PC-9 (cell line): ENCODE measurements around the gene CETN3. TPM values are rescaled to one million over a fixed set of nuclear protein-coding genes. Genes with fewer than 3 reads are reported as not detected.
"Not testable (repeated sequence)": the region's sequence is repeated elsewhere in the genome, so short reads cannot be mapped to it uniquely, and the experiment has no call there.

Experiments
- BruUV-seq: library from RNA; stranded (reverse); fragments of 400-500 nt; replicated peaks from 2 replicates; lab custom pipeline; 2021; lab: Mats Ljungman, UMichigan
- CTCF ChIA-PET: fragments of 300-600 bp; sonication (Branson Sonifier 250); formaldehyde crosslinking; loops from one replicate; lab custom pipeline; 2022; ENCODE audit warnings: antibody characterized with exemption; lab: Charles Lee
- POLR2A ChIA-PET: fragments of 300-600 bp; sonication (Branson Sonifier 250); formaldehyde crosslinking; loops from one replicate; lab custom pipeline; 2022; ENCODE audit warnings: antibody characterized with exemption; ENCODE audit not compliant: unreplicated experiment; lab: Charles Lee
- DNase-seq, 2 experiments: peaks; one replicate each; pipeline versions ENCODE4 v3.0.0 to v3.0.0-alpha.2; 2015 to 2022; ENCODE audit warnings: mixed read lengths in 1 of 2
- H2AFZ ChIP-seq: fragments of 200-600 bp; sonication (generic); 2 replicates; pipeline ENCODE4 v1.8.1; 2017; ENCODE audit warnings: antibody characterized with exemption
- H3F3A ChIP-seq: fragments of 200-600 bp; sonication (generic); 2 replicates; pipeline ENCODE4 v1.8.1; 2017; ENCODE audit warnings: antibody characterized with exemption, mild to moderate bottlenecking, low read depth; ENCODE audit not compliant: insufficient read depth
- H3K27ac ChIP-seq: fragments of 200-600 bp; sonication (generic); 2 replicates; pipeline ENCODE4 v1.6.1; 2016; ENCODE audit warnings: mixed run types
- H3K27me3 ChIP-seq: fragments of 200-600 bp; sonication (generic); 2 replicates; pipeline ENCODE4 v1.6.1; 2016; ENCODE audit warnings: low read depth, mixed run types; ENCODE audit not compliant: insufficient read depth
- H3K36me3 ChIP-seq: fragments of 200-600 bp; sonication (generic); 2 replicates; pipeline ENCODE4 v1.6.1; 2016; ENCODE audit warnings: low read depth, mixed run types
- H3K4me1 ChIP-seq: fragments of 200-600 bp; sonication (generic); replicated peaks from 2 replicates; pipeline ENCODE4 v1.6.1; 2016; ENCODE audit warnings: mixed run types; ENCODE audit not compliant: insufficient read depth
- H3K4me2 ChIP-seq: fragments of 200-600 bp; sonication (generic); 2 replicates; pipeline ENCODE4 v1.6.1; 2017; ENCODE audit warnings: mixed run types
- H3K4me3 ChIP-seq: fragments of 200-600 bp; sonication (generic); 2 replicates; pipeline ENCODE4 v1.6.1; 2016; ENCODE audit warnings: mixed run types
- H3K79me2 ChIP-seq: fragments of 200-600 bp; sonication (generic); 2 replicates; pipeline ENCODE4 v1.6.1; 2017; ENCODE audit warnings: low read depth, mixed run types
- H3K9me2 ChIP-seq: fragments of 200-600 bp; sonication (generic); 2 replicates; pipeline ENCODE4 v1.8.1; 2017; ENCODE audit warnings: mild to moderate bottlenecking; ENCODE audit not compliant: insufficient read depth
- H3K9me3 ChIP-seq: fragments of 200-600 bp; sonication (generic); 2 replicates; pipeline ENCODE4 v1.8.1; 2016; ENCODE audit warnings: low read depth; ENCODE audit not compliant: insufficient read depth
- H4K20me1 ChIP-seq: fragments of 200-600 bp; sonication (generic); 2 replicates; pipeline ENCODE4 v1.8.1; 2017; ENCODE audit not compliant: insufficient read depth
- CTCF ChIP-seq: fragments of 200-600 bp; sonication (generic); conservative IDR thresholded peaks from 2 replicates; pipeline ENCODE4 v1.6.1; 2017; ENCODE audit warnings: mixed run types, antibody characterized with exemption, mild to moderate bottlenecking, moderate library complexity
- EZH2 ChIP-seq: fragments of 200-600 bp; sonication (generic); IDR thresholded peaks from 2 replicates; pipeline ENCODE4 v1.8.0; 2017; ENCODE audit warnings: antibody characterized with exemption, low read depth
- intact Hi-C: fragments of 100-400 bp; cut with micrococcal nuclease; formaldehyde crosslinking; loops from one replicate; pipeline ENCODE4 v1.10.0; 2022; ENCODE audit not compliant: unreplicated experiment
- total RNA-seq: library from RNA; stranded (reverse); gene quantifications from 2 replicates; pipeline ENCODE4 v1.2.3, GENCODE V29; 2021

CETN3 gene
- total RNA-seq, 1 experiment from 2014 or later: 35.6 TPM

- Histone ChIP-seq H3F3A (0 out of 2 replicates have a peak, but pooled peaks cover 5% of the 10 kb centered on the region), H3K4me1 (peaks cover 9% of the 10 kb centered on the region; the same call in 1 of the 2 replicates), H4K20me1 (no peaks in the 10 kb centered on the region), H3K9me2 (no peaks in the 10 kb centered on the region), H3K4me3 (no peak overlapping the region), H3K27me3 (no peaks in the 10 kb centered on the region), H3K9me3 (no peaks in the 10 kb centered on the region), H3K36me3 (no peaks in the 10 kb centered on the region), H3K4me2 (no peak overlapping the region), H2AFZ (no peak overlapping the region), H3K27ac (no peak overlapping the region), H3K79me2 (no peaks in the 10 kb centered on the region)
- no TSS peak for BruUV-seq
- CTCF ChIA-PET: no interaction called here
- TF ChIP-seq EZH2 (no peak), CTCF (no peak)
- intact Hi-C loops: loop anchor here (10.0 kb wide), 1 partner anchor 115 kb away; no protein-coding TSS in a partner anchor
- no peak for DNase-seq
- POLR2A ChIA-PET: no interaction called here
Observed at GRCh38 chr5:90379652-90380051, 29.9 kb downstream of the CETN3 start.

GRCh38 chr5:90378752-90379151, 30.8 kb downstream of the CETN3 start:
- POLR2A ChIA-PET: no interaction called here

GRCh38 chr5:90371269-90371668, 38.3 kb downstream of the CETN3 start:
- H3K36me3 ChIP-seq, H4K20me1 ChIP-seq, POLR2A ChIA-PET, H2AFZ ChIP-seq, BruUV-seq, H3K27me3 ChIP-seq, H3K9me3 ChIP-seq, intact Hi-C loops, CTCF ChIA-PET, H3K4me1 ChIP-seq, H3K9me2 ChIP-seq, H3K4me2 ChIP-seq, H3K79me2 ChIP-seq, H3F3A ChIP-seq, DNase-seq, H3K27ac ChIP-seq, H3K4me3 ChIP-seq: not testable (repeated sequence)

More at GRCh38 chr5:90378752-90379151, 30.8 kb downstream of the CETN3 start:
- BruUV-seq: no TSS peak
- no peak for TF ChIP-seq CTCF
- H3K27ac ChIP-seq: no peak overlapping the region
- no peak overlapping the region for H3K4me3 ChIP-seq
- H3K79me2 ChIP-seq: no peaks in the 10 kb centered on the region
- intact Hi-C loops: no loop called here
- peaks cover 9% of the 10 kb centered on the region; the same call in 1 of the 2 replicates for H3K4me1 ChIP-seq
- H3K9me2 ChIP-seq: no peaks in the 10 kb centered on the region
- no peaks in the 10 kb centered on the region for H4K20me1 ChIP-seq
- no peaks in the 10 kb centered on the region for H3K36me3 ChIP-seq
- H2AFZ ChIP-seq: no peak overlapping the region
- H3K27me3 ChIP-seq: no peaks in the 10 kb centered on the region
- no peaks in the 10 kb centered on the region for H3K9me3 ChIP-seq
- no peak for DNase-seq
- H3F3A ChIP-seq: 0 out of 2 replicates have a peak, but pooled peaks cover 5% of the 10 kb centered on the region
- H3K4me2 ChIP-seq: no peak overlapping the region
- CTCF ChIA-PET: no interaction called here
